CD4-positive, CD25-positive, alpha-beta regulatory T cell (primary cell): Measurements from ENCODE around the gene PRUNE2. TPM values are rescaled to one million over a fixed set of nuclear protein-coding genes. Genes with fewer than 3 reads are reported as not detected.

Source experiments
- ATAC-seq, 2 donors: fragments of 150-1000 bp; cut with Tn5 transposase; one replicate each; pipeline ENCODE4 v1.10.0; 2021; ENCODE audit warnings: low read depth in 2 of 2, moderate number of reproducible peaks in 2 of 2, moderate library complexity in 1 of 2
- DNase-seq, 3 donors: peaks; one replicate each; pipeline versions ENCODE4 v3.0.0 to v3.0.0-alpha.2; 2012 to 2022; ENCODE audit warnings: mixed read lengths in 1 of 3
- H3K27ac ChIP-seq: one replicate; pipeline ENCODE4 v1.7.0; 2013; ENCODE audit warnings: mild to moderate bottlenecking, low read length; ENCODE audit not compliant: insufficient read depth, poor library complexity, severe bottlenecking
- H3K27me3 ChIP-seq: one replicate; pipeline ENCODE4 v1.7.0; 2013; ENCODE audit warnings: low read length; ENCODE audit not compliant: control insufficient read depth, insufficient read depth
- H3K36me3 ChIP-seq: one replicate; pipeline ENCODE4 v1.7.0; 2013; ENCODE audit warnings: mild to moderate bottlenecking, low read length, moderate library complexity; ENCODE audit not compliant: control insufficient read depth, insufficient read depth
- H3K4me1 ChIP-seq: 2 replicates; pipeline ENCODE4 v1.7.0; 2013; ENCODE audit warnings: mild to moderate bottlenecking, low read length; ENCODE audit not compliant: insufficient read depth, control insufficient read depth, poor library complexity, severe bottlenecking
- H3K4me3 ChIP-seq: one replicate; pipeline ENCODE4 v1.7.0; 2013; ENCODE audit warnings: low read depth, mild to moderate bottlenecking, low read length, moderate library complexity
- H3K9me3 ChIP-seq, 2 experiments: 1 replicate in 1 of 2; 2 replicates in 1 of 2; pipeline ENCODE4 v1.7.0; 2013; ENCODE audit warnings: low read length in 2 of 2, mild to moderate bottlenecking in 1 of 2, moderate library complexity in 1 of 2; ENCODE audit not compliant: control insufficient read depth in 2 of 2
- H3K27ac Mint-ChIP-seq, 3 donors: one replicate each; pipeline ENCODE4 v1.8.0; 2020 to 2022; ENCODE audit warnings: mild to moderate bottlenecking in 3 of 3, mixed read lengths in 3 of 3, moderate library complexity in 2 of 3
- H3K27me3 Mint-ChIP-seq: one replicate; pipeline ENCODE4 v1.8.0; 2022; ENCODE audit warnings: mild to moderate bottlenecking, mixed read lengths
- H3K36me3 Mint-ChIP-seq: one replicate; pipeline ENCODE4 v1.8.0; 2020; ENCODE audit warnings: mixed read lengths
- H3K4me1 Mint-ChIP-seq, 4 donors: one replicate each; pipeline ENCODE4 v1.8.0; 2020 to 2022; ENCODE audit warnings: mixed read lengths in 4 of 4, mild to moderate bottlenecking in 1 of 4
- H3K4me3 Mint-ChIP-seq, 4 donors: one replicate each; pipeline ENCODE4 v1.8.0; 2020 to 2022; ENCODE audit warnings: mild to moderate bottlenecking in 4 of 4, mixed read lengths in 4 of 4, moderate library complexity in 3 of 4
- H3K9me3 Mint-ChIP-seq, 7 donors: one replicate each; pipeline ENCODE4 v1.8.0; 2020 to 2022; ENCODE audit warnings: mixed read lengths in 7 of 7, mild to moderate bottlenecking in 3 of 7, moderate library complexity in 2 of 7
- polyA plus RNA-seq, 4 donors: library from polyadenylated mRNA; unstranded; fragments of 300-500 nt; fragmentation: Illumina TruSeq; gene quantifications; one replicate each; pipeline ENCODE4 v1.2.3, GENCODE V29; 2021
- total RNA-seq: library from RNA; stranded (reverse); gene quantifications from one replicate; pipeline ENCODE4 v1.2.3, GENCODE V29; 2022

The PRUNE2 gene
- total and polyA plus RNA-seq, 5 donors from 2014 or later: 0.28 to 0.30 TPM; not detected in 3

DNA sequence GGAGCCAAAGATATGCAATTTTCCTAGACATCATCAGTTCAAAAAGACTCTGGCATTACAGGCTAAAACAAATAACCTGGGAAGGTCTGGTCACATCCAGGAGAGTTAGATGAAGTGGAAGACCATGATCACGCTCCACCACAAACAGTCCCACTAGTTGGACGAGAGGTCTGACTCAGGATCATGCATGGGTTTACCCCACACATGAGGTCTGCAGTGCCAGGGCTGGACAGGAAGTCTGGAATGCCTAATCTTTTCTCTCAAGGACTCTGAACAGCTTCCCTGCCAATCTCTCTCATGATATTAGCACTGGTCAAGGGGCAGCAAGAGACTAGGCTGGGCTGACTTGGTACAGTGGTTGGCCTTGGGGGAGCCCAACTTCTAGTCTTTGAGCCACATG lies 7.1 kb downstream of the PRUNE2 start:
- no peaks in the 10 kb centered on the region for H3K36me3 Mint-ChIP-seq
- DNase-seq (no peak), ATAC-seq (no peak)
- no peak overlapping the region for H3K27ac Mint-ChIP-seq
- Histone ChIP-seq H3K4me1 (no peaks in the 10 kb centered on the region), H3K4me3 (no peak overlapping the region), H3K27me3 (no peaks in the 10 kb centered on the region), H3K36me3 (no peaks in the 10 kb centered on the region), H3K9me3 (no peaks in the 10 kb centered on the region), H3K27ac (no peak overlapping the region)
- H3K4me3 Mint-ChIP-seq: no peak overlapping the region
- peaks cover 4% of the 10 kb centered on the region for H3K27me3 Mint-ChIP-seq
- H3K9me3 Mint-ChIP-seq: peaks cover 0 to 4% (median 2%) of the 10 kb centered on the region in 7 donors
- H3K4me1 Mint-ChIP-seq: no peaks in the 10 kb centered on the region

DNA sequence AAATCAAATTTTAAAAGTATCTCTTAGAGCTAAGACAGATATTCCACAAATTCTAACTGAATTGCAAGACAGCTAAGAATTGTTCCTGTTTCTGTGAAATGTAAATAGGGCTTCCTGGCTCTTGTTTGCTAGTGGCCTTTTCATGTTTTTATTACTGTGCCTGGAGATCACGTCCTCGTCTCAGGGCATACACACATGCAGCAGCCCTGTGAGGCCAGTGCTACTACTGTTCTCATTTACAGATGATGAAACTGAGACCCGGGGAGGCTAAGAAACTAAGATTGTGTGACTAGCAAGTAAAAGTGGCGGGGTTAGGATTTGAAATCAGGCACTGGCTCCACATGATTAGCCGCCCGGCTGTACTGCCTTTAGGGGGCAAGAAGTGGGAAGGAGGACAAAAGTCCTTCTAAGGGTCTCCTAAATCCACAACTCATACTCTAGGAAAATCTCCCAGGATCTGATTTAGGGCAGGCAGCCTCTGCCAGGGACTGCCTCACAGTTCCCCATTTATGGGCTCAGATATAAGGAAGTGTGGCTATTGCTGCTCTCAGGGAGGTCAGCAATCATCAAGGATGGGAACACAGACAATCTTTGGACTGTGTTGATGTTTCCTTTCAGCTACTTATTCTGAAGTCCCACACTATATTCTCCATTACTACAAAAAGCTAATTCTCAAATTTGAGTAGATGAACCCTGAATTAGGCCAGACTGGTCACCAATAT lies 7.9 kb downstream of the PRUNE2 start:
- Histone ChIP-seq H3K4me3 (no peak overlapping the region), H3K4me1 (no peaks in the 10 kb centered on the region), H3K27me3 (no peaks in the 10 kb centered on the region), H3K27ac (no peak overlapping the region), H3K36me3 (no peaks in the 10 kb centered on the region), H3K9me3 (no peaks in the 10 kb centered on the region)
- ATAC-seq (no peak), DNase-seq (no peak)
- no peak overlapping the region for H3K4me3 Mint-ChIP-seq
- H3K9me3 Mint-ChIP-seq: peaks cover 0 to 4% (median 2%) of the 10 kb centered on the region in 7 donors
- H3K4me1 Mint-ChIP-seq: no peaks in the 10 kb centered on the region
- H3K36me3 Mint-ChIP-seq: no peaks in the 10 kb centered on the region
- H3K27ac Mint-ChIP-seq: no peak overlapping the region
- peaks cover 8% of the 10 kb centered on the region for H3K27me3 Mint-ChIP-seq

DNA sequence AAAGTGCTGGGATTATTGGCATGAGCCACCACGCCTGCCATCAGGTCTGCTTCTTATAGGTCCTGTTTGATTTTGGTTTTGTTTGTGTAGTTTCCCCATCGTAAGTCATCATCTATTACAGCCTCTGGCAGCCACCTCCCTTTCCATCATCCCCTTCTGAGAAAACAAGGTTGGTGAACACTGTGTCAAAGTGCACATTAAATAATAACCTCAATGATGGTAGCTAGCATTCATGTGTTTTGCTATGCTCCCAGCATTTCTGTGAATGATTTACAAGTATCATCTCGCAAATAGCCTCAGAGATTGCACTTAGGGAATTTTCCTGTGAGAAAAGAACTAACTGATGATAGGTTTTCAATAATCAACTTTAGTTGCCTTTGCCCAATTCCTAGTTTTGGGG lies 9.9 kb downstream of the PRUNE2 start:
- Histone ChIP-seq H3K9me3 (no peaks in the 10 kb centered on the region), H3K4me1 (no peaks in the 10 kb centered on the region), H3K4me3 (no peak overlapping the region), H3K27ac (no peak overlapping the region), H3K36me3 (no peaks in the 10 kb centered on the region), H3K27me3 (no peaks in the 10 kb centered on the region)
- Mint-ChIP-seq H3K27me3 (peaks cover 8% of the 10 kb centered on the region), H3K4me3 (no peak overlapping the region), H3K9me3 (peaks cover 0 to 4% (median 2%) of the 10 kb centered on the region in 7 donors), H3K27ac (no peak overlapping the region), H3K4me1 (no peaks in the 10 kb centered on the region), H3K36me3 (no peaks in the 10 kb centered on the region)
- DNase-seq (no peak), ATAC-seq (no peak)

GRCh38 chr9:76895186-76895585 lies 10.7 kb downstream of the PRUNE2 start:
- no peaks in the 10 kb centered on the region for H3K9me3 ChIP-seq
- Mint-ChIP-seq H3K4me1 (no peaks in the 10 kb centered on the region), H3K27me3 (peaks cover 8% of the 10 kb centered on the region), H3K36me3 (no peaks in the 10 kb centered on the region), H3K4me3 (no peak overlapping the region), H3K9me3 (peaks cover 0 to 4% (median 2%) of the 10 kb centered on the region in 7 donors), H3K27ac (no peak overlapping the region)
- H3K36me3 ChIP-seq: no peaks in the 10 kb centered on the region
- H3K27me3 ChIP-seq: no peaks in the 10 kb centered on the region
- DNase-seq (no peak), ATAC-seq (no peak)
- no peaks in the 10 kb centered on the region for H3K4me1 ChIP-seq
- no peak overlapping the region for H3K4me3 ChIP-seq
- H3K27ac ChIP-seq: no peak overlapping the region

GRCh38 chr9:76894198-76894597 lies 11.7 kb downstream of the PRUNE2 start:
- ATAC-seq: no peak
- H3K27ac Mint-ChIP-seq: no peak overlapping the region

GRCh38 chr9:76893395-76893932 lies 12.4 kb downstream of the PRUNE2 start:
- Histone ChIP-seq H3K36me3 (no peaks in the 10 kb centered on the region), H3K4me3 (no peak overlapping the region), H3K9me3 (no peaks in the 10 kb centered on the region), H3K4me1 (no peaks in the 10 kb centered on the region), H3K27ac (no peak overlapping the region), H3K27me3 (no peaks in the 10 kb centered on the region)
- Mint-ChIP-seq H3K9me3 (peaks cover 0 to 4% (median 2%) of the 10 kb centered on the region in 7 donors), H3K4me3 (no peak overlapping the region), H3K4me1 (no peaks in the 10 kb centered on the region), H3K27ac (no peak overlapping the region), H3K27me3 (peaks cover 8% of the 10 kb centered on the region), H3K36me3 (no peaks in the 10 kb centered on the region)
- DNase-seq: no peak
- ATAC-seq: no peak

More at GRCh38 chr9:76894198-76894597, 11.7 kb downstream of the PRUNE2 start:
- no peaks in the 10 kb centered on the region for H3K4me1 Mint-ChIP-seq
- H3K27me3 Mint-ChIP-seq: peaks cover 8% of the 10 kb centered on the region
- Histone ChIP-seq H3K9me3 (no peaks in the 10 kb centered on the region), H3K27me3 (no peaks in the 10 kb centered on the region), H3K36me3 (no peaks in the 10 kb centered on the region), H3K4me3 (no peak overlapping the region), H3K4me1 (no peaks in the 10 kb centered on the region), H3K27ac (no peak overlapping the region)
- H3K4me3 Mint-ChIP-seq: no peak overlapping the region
- H3K9me3 Mint-ChIP-seq: peaks cover 0 to 4% (median 2%) of the 10 kb centered on the region in 7 donors
- DNase-seq: no peak
- H3K36me3 Mint-ChIP-seq: no peaks in the 10 kb centered on the region

GRCh38 chr9:76891874-76892273 lies 14.0 kb downstream of the PRUNE2 start:
- H3K9me3 ChIP-seq: no peaks in the 10 kb centered on the region
- Mint-ChIP-seq H3K9me3 (peaks cover 0 to 4% (median under 1%) of the 10 kb centered on the region in 7 donors), H3K27me3 (peaks cover 4% of the 10 kb centered on the region), H3K36me3 (no peaks in the 10 kb centered on the region), H3K4me3 (no peak overlapping the region), H3K27ac (peak overlapping the region in 1 of 3 donors; percentile 44), H3K4me1 (no peaks in the 10 kb centered on the region)
- H3K4me3 ChIP-seq: no peak overlapping the region
- H3K27me3 ChIP-seq: no peaks in the 10 kb centered on the region
- H3K4me1 ChIP-seq: no peaks in the 10 kb centered on the region
- no peak for DNase-seq
- H3K27ac ChIP-seq: no peak overlapping the region
- ATAC-seq: no peak
- no peaks in the 10 kb centered on the region for H3K36me3 ChIP-seq

DNA sequence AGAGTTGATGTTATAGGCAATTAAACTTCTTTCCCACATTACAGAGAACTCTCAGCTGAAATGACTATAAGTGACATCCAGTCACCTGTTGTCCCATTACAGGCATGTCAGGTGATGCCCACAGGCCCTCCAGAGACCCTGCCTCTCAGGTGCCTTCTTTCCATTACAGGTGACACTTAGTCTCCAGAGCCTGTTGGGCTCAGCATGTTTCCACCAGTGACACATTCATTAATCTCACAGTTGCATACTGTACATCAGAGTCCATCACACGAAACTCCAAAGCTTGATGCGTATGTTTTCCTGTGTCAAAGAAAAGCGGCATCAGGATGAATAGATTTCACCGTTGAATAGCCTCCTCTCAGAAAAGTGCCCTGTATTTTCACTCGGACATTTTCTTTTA lies 14.6 kb downstream of the PRUNE2 start:
- no peak for ATAC-seq

More for the DNA sequence above, 14.6 kb downstream of the PRUNE2 start:
- Mint-ChIP-seq H3K4me3 (no peak overlapping the region), H3K9me3 (peaks cover 0 to 4% (median 0%) of the 10 kb centered on the region in 7 donors), H3K4me1 (no peaks in the 10 kb centered on the region), H3K27me3 (peaks cover 4% of the 10 kb centered on the region), H3K36me3 (no peaks in the 10 kb centered on the region), H3K27ac (no peak overlapping the region)
- Histone ChIP-seq H3K27ac (no peak overlapping the region), H3K4me3 (no peak overlapping the region), H3K9me3 (no peaks in the 10 kb centered on the region), H3K4me1 (no peaks in the 10 kb centered on the region), H3K27me3 (no peaks in the 10 kb centered on the region), H3K36me3 (no peaks in the 10 kb centered on the region)
- DNase-seq: no peak
